Measurements from ENCODE around the gene DUSP19.

DUSP19 gene

DNA sequence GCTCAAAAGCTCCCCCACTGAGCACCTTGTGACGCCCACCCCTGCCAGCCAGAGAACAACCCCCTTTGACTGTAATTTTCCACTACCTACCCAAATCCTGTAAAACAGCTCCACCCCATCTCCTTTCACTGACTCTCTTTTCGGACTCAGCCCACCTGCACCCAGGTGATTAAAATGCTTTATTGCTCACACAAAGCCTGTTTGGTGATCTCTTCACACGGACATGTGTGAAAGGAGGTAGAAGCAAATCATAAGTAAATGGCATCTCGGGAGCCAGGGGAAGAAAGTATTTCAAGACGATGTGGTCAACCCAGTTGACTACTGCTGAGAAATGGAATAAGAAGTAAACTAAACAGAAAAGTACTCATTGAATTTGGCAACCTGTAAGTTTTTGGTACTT, 29.1 kb upstream of the DUSP19 start:
- Histone ChIP-seq H4K20me1 (ENCODE audit: insufficient read depth, low read length) (no peaks in the 10 kb centered on the region), H2AFZ (ENCODE audit: low read depth, low read length) (no peak overlapping the region), H3K4me3 (ENCODE audit: low read depth in 1 of 2, low read length in 2 of 2) (no peak overlapping the region), H3K4me1 (ENCODE audit: insufficient read depth, low read length) (no peaks in the 10 kb centered on the region), H3K79me2 (ENCODE audit: insufficient read depth, low read length) (no peaks in the 10 kb centered on the region), H3K9me3 (ENCODE audit: insufficient read depth, low read length, severe bottlenecking) (peaks cover 4% of the 10 kb centered on the region), H3K27ac (ENCODE audit: low read length) (no peak overlapping the region), H3K4me2 (ENCODE audit: insufficient read depth, low read length) (no peak overlapping the region), H3K27me3 (ENCODE audit: insufficient read depth, low read length, poor library complexity) (no peaks in the 10 kb centered on the region), H3K9ac (ENCODE audit: low read depth, low read length) (no peak overlapping the region), H3K36me3 (ENCODE audit: insufficient read depth, low read length) (no peaks in the 10 kb centered on the region)
- DNase-seq: no peak
- TF ChIP-seq CTCF (IDR thresholded peaks at IDR 0.05; ENCODE audit: borderline replicate concordance, extremely low read depth, low read length, poor library complexity, severe bottlenecking) (no peak), EZH2 (IDR thresholded peaks at IDR 0.05; ENCODE audit: borderline replicate concordance, low read depth, low read length, severe bottlenecking) (no peak)
- ATAC-seq (ENCODE audit: insufficient read depth, low read depth): no peak

DNA sequence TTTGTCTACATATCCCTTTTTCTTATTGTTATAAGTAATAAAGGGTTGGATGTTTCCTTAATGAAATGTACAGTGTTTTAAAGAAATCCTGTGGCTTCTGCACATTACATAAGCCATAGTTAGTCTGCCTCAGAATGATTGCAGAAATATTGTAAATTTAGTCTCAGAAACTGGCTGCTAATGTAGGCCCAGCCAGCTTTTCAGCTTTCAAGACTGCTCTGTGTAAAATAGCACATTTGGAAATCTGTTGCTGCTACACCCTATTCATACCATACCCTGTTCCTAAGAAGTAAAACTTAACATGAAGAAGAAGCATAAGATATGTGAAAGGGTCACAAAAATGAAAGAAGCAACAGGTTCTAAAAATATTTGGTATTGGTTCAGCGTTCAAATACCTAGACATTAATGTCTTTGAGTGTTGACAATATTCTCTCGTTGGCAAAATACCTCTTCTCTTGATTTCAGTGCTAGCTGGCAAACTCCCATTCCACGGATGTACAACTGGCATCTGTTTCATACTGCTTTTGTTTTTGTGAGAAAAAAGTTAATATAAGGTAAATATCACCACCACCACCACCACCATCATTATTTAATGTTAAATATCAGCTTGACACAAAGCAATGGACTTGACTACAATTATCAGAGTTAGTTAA, 21.1 kb upstream of the DUSP19 start:
- DNase-seq (no peak), ATAC-seq (ENCODE audit: insufficient read depth, low read depth) (no peak)
- Histone ChIP-seq H3K4me3 (ENCODE audit: low read depth in 1 of 2, low read length in 2 of 2) (no peak overlapping the region), H3K4me2 (ENCODE audit: insufficient read depth, low read length) (no peak overlapping the region), H3K27me3 (ENCODE audit: insufficient read depth, low read length, poor library complexity) (no peaks in the 10 kb centered on the region), H3K4me1 (ENCODE audit: insufficient read depth, low read length) (no peaks in the 10 kb centered on the region), H3K79me2 (ENCODE audit: insufficient read depth, low read length) (no peaks in the 10 kb centered on the region), H2AFZ (ENCODE audit: low read depth, low read length) (no peak overlapping the region), H3K36me3 (ENCODE audit: insufficient read depth, low read length) (no peaks in the 10 kb centered on the region), H3K27ac (ENCODE audit: low read length) (no peak overlapping the region), H4K20me1 (ENCODE audit: insufficient read depth, low read length) (no peaks in the 10 kb centered on the region), H3K9me3 (ENCODE audit: insufficient read depth, low read length, severe bottlenecking) (no peaks in the 10 kb centered on the region), H3K9ac (ENCODE audit: low read depth, low read length) (no peak overlapping the region)
- TF ChIP-seq EZH2 (IDR thresholded peaks at IDR 0.05; ENCODE audit: borderline replicate concordance, low read depth, low read length, severe bottlenecking): no peak
- TF ChIP-seq CTCF (IDR thresholded peaks at IDR 0.05; ENCODE audit: borderline replicate concordance, extremely low read depth, low read length, poor library complexity, severe bottlenecking): no peak

DNA sequence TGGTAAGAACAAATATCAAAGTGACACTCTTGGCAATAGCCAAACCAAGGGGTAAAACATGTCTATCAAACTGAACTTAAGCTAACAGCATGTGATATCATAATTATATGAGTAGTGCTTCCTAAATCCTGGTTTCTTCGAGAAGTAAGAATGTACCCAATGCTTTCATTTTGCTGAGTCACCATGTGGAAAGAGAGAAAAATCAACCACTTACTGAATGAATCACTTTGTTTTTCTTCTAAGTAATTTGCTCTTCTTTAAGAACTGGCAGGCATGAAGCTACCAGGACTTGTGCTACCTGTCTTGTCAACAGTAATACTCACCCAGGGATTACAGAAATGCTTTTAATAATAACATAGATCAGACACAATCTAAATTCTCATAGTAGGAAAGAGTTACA, 19.0 kb upstream of the DUSP19 start:
- ATAC-seq (ENCODE audit: insufficient read depth, low read depth) (no peak), DNase-seq (no peak)
- no peak overlapping the region for H3K9ac ChIP-seq (ENCODE audit: low read depth, low read length)
- no peaks in the 10 kb centered on the region for H3K79me2 ChIP-seq (ENCODE audit: insufficient read depth, low read length)
- H3K36me3 ChIP-seq (ENCODE audit: insufficient read depth, low read length): no peaks in the 10 kb centered on the region
- no peaks in the 10 kb centered on the region for H4K20me1 ChIP-seq (ENCODE audit: insufficient read depth, low read length)
- no peak overlapping the region for H3K27ac ChIP-seq (ENCODE audit: low read length)
- H3K4me1 ChIP-seq (ENCODE audit: insufficient read depth, low read length): no peaks in the 10 kb centered on the region
- no peak overlapping the region for H2AFZ ChIP-seq (ENCODE audit: low read depth, low read length)
- H3K9me3 ChIP-seq (ENCODE audit: insufficient read depth, low read length, severe bottlenecking): no peaks in the 10 kb centered on the region
- H3K4me2 ChIP-seq (ENCODE audit: insufficient read depth, low read length): no peak overlapping the region
- no peaks in the 10 kb centered on the region for H3K27me3 ChIP-seq (ENCODE audit: insufficient read depth, low read length, poor library complexity)
- no peak for TF ChIP-seq CTCF (IDR thresholded peaks at IDR 0.05; ENCODE audit: borderline replicate concordance, extremely low read depth, low read length, poor library complexity, severe bottlenecking)
- TF ChIP-seq EZH2 (IDR thresholded peaks at IDR 0.05; ENCODE audit: borderline replicate concordance, low read depth, low read length, severe bottlenecking): no peak
- no peak overlapping the region for H3K4me3 ChIP-seq (ENCODE audit: low read depth in 1 of 2, low read length in 2 of 2)

All from DND-41 (cell line).